ENCODE measurements around the gene MRPL49. TPM values are rescaled to one million over a fixed set of nuclear protein-coding genes. Genes with fewer than 3 reads are reported as not detected.

MRPL49 gene
- polyA plus RNA-seq, 1 experiment = 68.5 TPM

DNA sequence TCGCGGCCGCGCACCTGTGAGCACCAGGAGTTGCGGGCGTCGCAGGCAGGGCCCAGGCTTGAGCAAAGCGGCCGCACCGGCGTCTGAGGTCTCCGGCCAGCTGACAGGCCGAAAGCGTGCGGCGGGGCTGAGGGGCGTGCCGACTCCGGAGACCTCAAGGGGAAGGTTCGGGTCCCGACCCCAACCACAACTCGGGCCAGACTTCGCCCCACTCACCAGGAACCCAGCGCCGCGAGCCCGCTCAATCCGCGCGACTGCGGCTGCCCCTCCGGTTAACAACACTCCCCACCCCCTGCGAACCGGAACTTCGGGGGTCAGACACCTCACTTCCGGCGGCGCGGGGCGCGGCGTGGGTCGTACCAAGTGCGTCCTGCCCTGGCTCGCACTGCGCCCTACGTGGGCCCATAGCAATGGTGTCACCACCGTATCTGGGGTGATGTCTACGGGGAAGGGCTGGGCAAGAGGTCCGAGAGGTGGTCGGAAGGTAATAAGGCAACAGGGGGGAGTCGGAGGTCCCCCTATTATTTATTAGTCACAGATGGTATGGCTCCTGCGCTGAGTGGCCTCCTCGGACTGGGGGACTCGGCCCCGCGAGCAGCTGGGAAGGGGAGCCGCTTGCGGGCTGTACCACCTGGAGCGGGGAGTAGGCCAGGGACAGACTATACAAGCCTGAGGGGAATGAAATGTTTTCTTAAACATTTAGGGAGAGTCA, 12.3 kb downstream of the MRPL49 start, which contains the start of gene SYVN1:
Gene SYVN1, minus strand, starts transcription at position 280 of the 712 bp plus-strand sequence. CDS start 918 bp downstream, outside the sequence.
- no peak for DNase-seq (ENCODE audit: low read depth)
- Histone ChIP-seq H3K27me3 (ENCODE audit: control insufficient read depth, insufficient read depth, low read length) (no peaks in the 10 kb centered on the region), H3K36me3 (ENCODE audit: control insufficient read depth, insufficient read depth, low read length) (peaks cover 30% of the 10 kb centered on the region), H3K4me3 (ENCODE audit: low read depth, low read length) (peak within 1 kb of the TSS; percentile 84)
- ChIA-PET CTCF (interaction anchor here (0.5 to 1.4 kb wide), 10 partner anchors 10 to 645 kb away, joined by 3 to 11 read pairs (median 4); partner anchors contain the start of genes CAPN1, TM7SF2 and ZNHIT2), POLR2A (interaction anchor here (0.6 to 1.3 kb wide), 2 partner anchors 12 to 120 kb away, joined by 3 to 5 read pairs; partner anchors contain the start of genes FAU and MRPL49)
- TF ChIP-seq, protein P1, sequence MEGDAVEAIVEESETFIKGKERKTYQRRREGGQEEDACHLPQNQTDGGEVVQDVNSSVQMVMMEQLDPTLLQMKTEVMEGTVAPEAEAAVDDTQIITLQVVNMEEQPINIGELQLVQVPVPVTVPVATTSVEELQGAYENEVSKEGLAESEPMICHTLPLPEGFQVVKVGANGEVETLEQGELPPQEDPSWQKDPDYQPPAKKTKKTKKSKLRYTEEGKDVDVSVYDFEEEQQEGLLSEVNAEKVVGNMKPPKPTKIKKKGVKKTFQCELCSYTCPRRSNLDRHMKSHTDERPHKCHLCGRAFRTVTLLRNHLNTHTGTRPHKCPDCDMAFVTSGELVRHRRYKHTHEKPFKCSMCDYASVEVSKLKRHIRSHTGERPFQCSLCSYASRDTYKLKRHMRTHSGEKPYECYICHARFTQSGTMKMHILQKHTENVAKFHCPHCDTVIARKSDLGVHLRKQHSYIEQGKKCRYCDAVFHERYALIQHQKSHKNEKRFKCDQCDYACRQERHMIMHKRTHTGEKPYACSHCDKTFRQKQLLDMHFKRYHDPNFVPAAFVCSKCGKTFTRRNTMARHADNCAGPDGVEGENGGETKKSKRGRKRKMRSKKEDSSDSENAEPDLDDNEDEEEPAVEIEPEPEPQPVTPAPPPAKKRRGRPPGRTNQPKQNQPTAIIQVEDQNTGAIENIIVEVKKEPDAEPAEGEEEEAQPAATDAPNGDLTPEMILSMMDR (IDR thresholded peaks at IDR 0.05; ENCODE audit: insufficient read depth, low read depth, low read length) = no peak

DNA sequence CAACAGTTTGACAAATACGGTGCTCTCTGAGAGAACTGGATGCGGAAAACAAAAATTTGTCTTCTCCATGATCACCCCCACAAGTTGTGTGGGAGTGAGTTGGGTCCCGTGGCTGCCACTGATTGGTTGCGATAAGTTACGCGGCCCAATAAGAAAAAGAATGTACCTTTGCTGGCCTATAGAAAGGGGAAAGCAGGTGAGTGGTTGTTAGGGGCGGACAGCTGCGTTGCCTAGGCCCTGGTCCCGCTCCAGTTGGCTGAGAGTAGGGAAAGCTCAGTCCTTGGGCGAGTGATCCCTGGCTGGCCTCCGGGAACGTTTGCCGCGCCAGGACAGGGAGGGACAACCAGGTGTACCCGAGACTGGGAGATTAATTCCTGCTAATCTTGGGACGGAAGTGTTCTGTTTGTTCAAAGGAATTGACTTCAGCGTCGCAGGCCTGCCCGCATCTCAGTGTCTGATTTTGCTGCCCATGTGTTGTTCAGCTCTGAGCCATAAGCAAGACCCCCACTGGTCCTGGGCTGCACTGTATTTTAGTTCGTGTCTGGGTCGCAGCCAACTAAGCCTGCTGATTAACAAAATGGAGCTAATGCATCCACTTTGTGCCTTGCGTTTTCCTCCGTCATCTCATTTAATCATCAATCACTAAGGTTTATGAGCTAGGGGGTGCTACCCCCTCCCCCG, 13.0 kb downstream of the MRPL49 start:
- peak; percentile 87 for DNase-seq (ENCODE audit: low read depth)
- Histone ChIP-seq H3K4me3 (ENCODE audit: low read depth, low read length) (peak overlapping the region; percentile 84), H3K27me3 (ENCODE audit: control insufficient read depth, insufficient read depth, low read length) (no peaks in the 10 kb centered on the region), H3K36me3 (ENCODE audit: control insufficient read depth, insufficient read depth, low read length) (peaks cover 23% of the 10 kb centered on the region)
- TF ChIP-seq, protein P1 (IDR thresholded peaks at IDR 0.05; ENCODE audit: insufficient read depth, low read depth, low read length) = no peak
- POLR2A ChIA-PET = interaction anchor here (0.6 to 1.3 kb wide), 3 partner anchors 13 to 128 kb away, joined by 3 to 5 read pairs (median 4); partner anchors contain the start of genes FAU and MRPL49
- CTCF ChIA-PET = interaction anchor here (0.7 to 1.4 kb wide), 11 partner anchors 11 to 644 kb away, joined by 3 to 11 read pairs (median 3); partner anchors contain the start of genes CAPN1, POLA2, TM7SF2 and ZNHIT2

DNA sequence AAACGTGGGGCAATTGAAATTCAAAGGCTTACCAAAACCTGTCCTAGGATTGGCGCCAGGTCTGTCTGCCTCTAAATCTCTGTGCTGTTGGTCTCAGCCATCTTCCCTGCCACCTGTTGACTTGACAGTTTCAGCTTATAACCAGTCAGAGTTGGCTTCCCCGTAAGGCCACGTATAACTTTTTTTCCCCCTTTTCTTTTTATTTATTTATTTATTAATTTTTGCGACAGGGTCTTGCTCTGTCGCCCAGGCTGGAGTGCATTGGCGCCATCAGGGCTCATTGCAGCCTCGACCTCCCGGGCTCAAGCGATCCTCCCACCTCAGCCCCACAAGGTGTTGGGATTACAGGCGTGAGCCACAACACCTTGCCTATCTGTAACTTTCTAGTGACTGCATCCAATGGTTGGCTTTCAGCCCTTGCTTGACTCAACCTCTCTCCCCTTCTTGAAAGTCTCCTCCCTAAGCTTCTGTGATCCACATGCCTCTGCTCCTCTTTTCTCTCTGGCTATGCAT, 13.6 kb downstream of the MRPL49 start:
- peaks cover 18% of the 10 kb centered on the region for H3K36me3 ChIP-seq (ENCODE audit: control insufficient read depth, insufficient read depth, low read length)
- POLR2A ChIA-PET = interaction anchor here (1.1 to 1.3 kb wide), 2 partner anchors 14 to 129 kb away, joined by 4 to 5 read pairs; partner anchors contain the start of genes FAU and MRPL49

DNA sequence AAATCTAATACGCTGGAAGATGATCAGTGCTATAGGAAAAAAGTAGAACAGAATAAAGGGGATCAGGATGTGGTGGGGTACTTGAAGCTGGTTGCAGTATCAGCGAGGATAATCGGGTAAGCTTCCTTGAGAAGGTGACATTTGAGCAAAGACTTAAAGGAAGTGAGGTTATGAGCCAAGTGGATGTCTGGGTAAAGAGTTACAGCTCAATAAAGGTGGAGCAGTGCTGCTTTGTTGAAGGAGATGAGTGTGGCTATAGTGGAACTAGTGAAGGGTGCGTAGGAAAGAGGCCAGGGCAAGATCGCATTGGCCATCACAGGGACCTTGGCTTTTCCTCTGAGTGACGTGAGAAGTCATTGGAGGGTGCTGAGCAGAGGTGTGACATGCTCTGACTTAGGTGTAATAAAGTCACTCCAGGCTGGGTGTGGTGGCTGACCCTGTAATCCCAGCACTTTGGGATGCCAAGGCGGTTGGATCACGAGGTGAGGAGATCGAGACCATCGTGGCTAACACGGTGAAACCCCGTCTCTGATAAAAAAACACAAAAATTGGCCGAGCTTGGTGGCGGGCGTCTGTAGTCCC, 14.5 kb downstream of the MRPL49 start:
- DNase-seq (ENCODE audit: low read depth) = no peak
- no peak overlapping the region for H3K4me3 ChIP-seq (ENCODE audit: low read depth, low read length)
- ChIA-PET CTCF (interaction anchor here (1.1 to 1.3 kb wide), 3 partner anchors 8 to 125 kb away, joined by 3 read pairs; partner anchors contain the start of gene POLA2), POLR2A (no interaction called here)
- TF ChIP-seq, protein P1 (IDR thresholded peaks at IDR 0.05; ENCODE audit: insufficient read depth, low read depth, low read length) = no peak
- H3K27me3 ChIP-seq (ENCODE audit: control insufficient read depth, insufficient read depth, low read length) = no peaks in the 10 kb centered on the region
- H3K36me3 ChIP-seq (ENCODE audit: control insufficient read depth, insufficient read depth, low read length) = peaks cover 9% of the 10 kb centered on the region

More for the DNA sequence above, 13.6 kb downstream of the MRPL49 start:
- CTCF ChIA-PET = interaction anchor here (0.9 to 1.3 kb wide), 10 partner anchors 9 to 644 kb away, joined by 3 to 11 read pairs (median 3); partner anchors contain the start of genes CAPN1, POLA2, TM7SF2 and ZNHIT2
- TF ChIP-seq, protein P1 (IDR thresholded peaks at IDR 0.05; ENCODE audit: insufficient read depth, low read depth, low read length) = no peak
- DNase-seq (ENCODE audit: low read depth) = no peak
- Histone ChIP-seq H3K4me3 (ENCODE audit: low read depth, low read length) (peak overlapping the region; percentile 84), H3K27me3 (ENCODE audit: control insufficient read depth, insufficient read depth, low read length) (no peaks in the 10 kb centered on the region)
